ENCODE measurements around the gene ALX4. TPM values are rescaled to one million over a fixed set of nuclear protein-coding genes. Genes with fewer than 3 reads are reported as not detected.

Gene ALX4
- total RNA-seq, 3 donors from 2014 or later (not counting 1 experiment from before 2014, with no cell fraction given) = not detected

DNA sequence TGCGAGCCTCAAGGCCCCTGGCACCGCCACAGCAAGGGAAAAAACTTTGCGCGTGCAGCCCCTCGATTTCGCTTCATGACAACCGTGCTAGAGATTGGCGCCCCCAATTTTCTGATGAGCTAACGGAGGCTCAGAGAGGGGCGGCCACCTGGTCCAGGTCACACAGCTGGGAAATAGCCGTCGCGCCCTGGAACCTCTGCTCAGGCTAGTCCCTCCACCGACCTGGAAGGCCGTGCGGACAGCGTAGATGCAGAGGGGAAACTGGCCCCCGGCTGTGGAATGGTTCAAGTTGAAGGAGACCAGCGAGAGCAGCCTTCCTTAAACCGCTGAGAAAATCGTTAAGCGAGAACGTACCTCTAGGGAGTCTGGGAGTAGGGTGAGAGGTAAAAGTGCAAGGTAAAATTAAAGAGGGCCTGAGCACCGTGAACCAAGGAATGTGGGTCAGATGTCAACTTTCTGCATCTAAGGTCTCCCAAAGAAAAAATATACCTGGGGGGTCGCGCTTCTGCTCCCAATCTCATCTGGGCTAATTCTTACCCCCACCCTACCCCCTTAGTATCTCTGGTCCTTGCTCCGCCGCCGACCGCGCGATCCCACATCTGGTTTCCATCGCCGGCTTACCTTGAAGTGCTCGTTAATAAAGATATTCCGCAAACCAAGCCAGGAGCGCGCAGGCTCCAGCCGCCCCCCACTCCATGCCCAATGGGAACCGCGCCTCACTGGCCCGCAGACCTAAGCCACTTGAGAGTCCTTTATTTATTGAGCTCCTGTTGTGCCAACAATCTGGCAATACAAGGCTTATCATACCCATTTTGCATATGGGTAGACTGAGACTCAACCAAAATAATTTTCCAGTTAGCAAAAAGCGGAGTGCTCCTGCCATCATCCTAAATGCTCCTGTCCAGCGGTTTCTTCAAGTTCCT lies 1.7 kb upstream of the ALX4 start:
- intact Hi-C loops (cut with micrococcal nuclease) = no loop called here
- WGBS (ENCODE audit: insufficient coverage) = 15% methylated on average over 44 of the region's 44 CpGs
- DNase-seq (no peak), ATAC-seq (no peak)
- Mint-ChIP-seq H3K9me3 (no peaks in the 10 kb centered on the region), H3K27ac (no peak overlapping the region), H3K36me3 (no peaks in the 10 kb centered on the region), H3K4me3 (no peak overlapping the region), H3K27me3 (ENCODE audit: low read depth in 2 of 2) (peaks cover 67 to 71% of the 10 kb centered on the region in 2 donors), H3K4me1 (peaks cover 2 to 12% of the 10 kb centered on the region in 2 donors)
- Histone ChIP-seq H3K27me3 (ENCODE audit: control insufficient read depth, insufficient read depth, low read length) (peaks cover 47% of the 10 kb centered on the region), H3K4me3 (ENCODE audit: low read length) (no peak overlapping the region), H3K4me1 (ENCODE audit: control insufficient read depth, insufficient read depth, low read length) (peaks cover 12% of the 10 kb centered on the region), H3K36me3 (ENCODE audit: control insufficient read depth, insufficient read depth, low read length) (no peaks in the 10 kb centered on the region), H3K9me3 (ENCODE audit: control insufficient read depth, insufficient read depth, low read length) (no peaks in the 10 kb centered on the region), H3K27ac (ENCODE audit: low read length) (no peak overlapping the region)
- TF ChIP-seq, protein P1, sequence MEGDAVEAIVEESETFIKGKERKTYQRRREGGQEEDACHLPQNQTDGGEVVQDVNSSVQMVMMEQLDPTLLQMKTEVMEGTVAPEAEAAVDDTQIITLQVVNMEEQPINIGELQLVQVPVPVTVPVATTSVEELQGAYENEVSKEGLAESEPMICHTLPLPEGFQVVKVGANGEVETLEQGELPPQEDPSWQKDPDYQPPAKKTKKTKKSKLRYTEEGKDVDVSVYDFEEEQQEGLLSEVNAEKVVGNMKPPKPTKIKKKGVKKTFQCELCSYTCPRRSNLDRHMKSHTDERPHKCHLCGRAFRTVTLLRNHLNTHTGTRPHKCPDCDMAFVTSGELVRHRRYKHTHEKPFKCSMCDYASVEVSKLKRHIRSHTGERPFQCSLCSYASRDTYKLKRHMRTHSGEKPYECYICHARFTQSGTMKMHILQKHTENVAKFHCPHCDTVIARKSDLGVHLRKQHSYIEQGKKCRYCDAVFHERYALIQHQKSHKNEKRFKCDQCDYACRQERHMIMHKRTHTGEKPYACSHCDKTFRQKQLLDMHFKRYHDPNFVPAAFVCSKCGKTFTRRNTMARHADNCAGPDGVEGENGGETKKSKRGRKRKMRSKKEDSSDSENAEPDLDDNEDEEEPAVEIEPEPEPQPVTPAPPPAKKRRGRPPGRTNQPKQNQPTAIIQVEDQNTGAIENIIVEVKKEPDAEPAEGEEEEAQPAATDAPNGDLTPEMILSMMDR (IDR thresholded peaks at IDR 0.05) = no peak

DNA sequence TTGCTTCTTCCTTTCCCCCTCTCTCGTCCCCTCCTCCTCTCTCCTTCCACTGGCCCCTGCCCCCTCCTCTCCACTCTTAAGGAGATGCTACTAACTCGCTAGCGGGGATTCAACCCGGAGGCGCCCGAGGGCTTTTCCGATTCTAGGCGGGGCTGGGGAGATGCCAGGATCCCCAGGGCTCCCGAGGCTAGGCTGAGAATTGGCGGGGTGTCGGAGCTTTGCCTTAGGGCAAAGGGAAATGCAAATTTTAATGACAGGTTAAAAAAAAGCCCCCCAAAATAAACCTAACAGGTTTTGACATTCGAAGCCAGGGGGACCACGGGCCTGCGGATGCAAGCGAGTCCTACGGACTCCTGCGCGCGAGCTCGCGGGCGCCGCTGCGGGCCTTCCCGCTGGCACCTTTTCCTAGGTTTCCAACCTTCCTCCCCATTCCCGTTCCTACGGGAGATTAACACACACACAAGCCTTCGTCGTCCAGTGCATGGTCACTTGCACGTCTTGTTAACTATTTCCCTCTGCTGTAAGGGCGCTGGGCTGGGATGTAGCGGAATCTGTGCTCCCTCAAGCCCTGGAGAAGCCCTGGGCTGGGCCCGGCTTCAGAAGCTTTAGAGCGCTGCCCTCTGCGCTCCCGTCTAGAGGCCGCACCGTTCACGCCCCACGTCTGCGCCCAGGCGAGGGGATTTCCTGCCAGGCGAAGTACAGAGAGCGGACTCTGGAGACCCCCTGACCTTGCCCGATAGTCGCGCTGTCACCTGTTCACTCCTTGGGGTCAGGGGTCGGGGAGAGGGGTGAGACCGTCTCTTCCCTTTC lies 729 bp upstream of the ALX4 start:
- ATAC-seq (no peak), DNase-seq (no peak)
- Histone ChIP-seq H3K9me3 (ENCODE audit: control insufficient read depth, insufficient read depth, low read length) (no peaks in the 10 kb centered on the region), H3K27ac (ENCODE audit: low read length) (no peak overlapping the region), H3K4me3 (ENCODE audit: low read length) (no peak overlapping the region), H3K4me1 (ENCODE audit: control insufficient read depth, insufficient read depth, low read length) (peaks cover 12% of the 10 kb centered on the region), H3K27me3 (ENCODE audit: control insufficient read depth, insufficient read depth, low read length) (peaks cover 50% of the 10 kb centered on the region), H3K36me3 (ENCODE audit: control insufficient read depth, insufficient read depth, low read length) (no peaks in the 10 kb centered on the region)
- Mint-ChIP-seq H3K36me3 (no peaks in the 10 kb centered on the region), H3K4me3 (no peak overlapping the region), H3K27me3 (ENCODE audit: low read depth in 2 of 2) (peaks cover 75 to 78% of the 10 kb centered on the region in 2 donors), H3K9me3 (no peaks in the 10 kb centered on the region), H3K4me1 (peaks cover 9 to 20% of the 10 kb centered on the region in 2 donors), H3K27ac (no peak overlapping the region)
- intact Hi-C loops (cut with micrococcal nuclease) = no loop called here
- 8% methylated on average over 49 of the region's 49 CpGs for WGBS (ENCODE audit: insufficient coverage)
- TF ChIP-seq, protein P1 (IDR thresholded peaks at IDR 0.05) = no peak

DNA sequence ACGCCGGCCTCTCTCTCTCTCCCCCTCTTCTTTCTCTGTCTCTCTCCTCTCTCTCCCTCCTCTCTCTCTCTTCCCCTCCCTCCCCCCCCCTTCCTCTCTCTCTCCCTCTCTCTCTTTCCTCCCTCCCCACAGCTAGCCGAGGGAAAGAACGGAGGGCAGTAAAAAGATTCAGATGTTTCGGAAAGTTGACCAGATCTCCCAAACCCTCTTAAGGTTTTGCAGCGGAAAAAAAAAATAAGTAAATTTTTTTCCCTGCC lies 195 bp upstream of the ALX4 start:
- Histone ChIP-seq H3K4me3 (ENCODE audit: low read length) (no peak overlapping the region), H3K4me1 (ENCODE audit: control insufficient read depth, insufficient read depth, low read length) (peaks cover 18% of the 10 kb centered on the region), H3K27me3 (ENCODE audit: control insufficient read depth, insufficient read depth, low read length) (peaks cover 50% of the 10 kb centered on the region), H3K27ac (ENCODE audit: low read length) (no peak overlapping the region), H3K36me3 (ENCODE audit: control insufficient read depth, insufficient read depth, low read length) (no peaks in the 10 kb centered on the region), H3K9me3 (ENCODE audit: control insufficient read depth, insufficient read depth, low read length) (no peaks in the 10 kb centered on the region)
- Mint-ChIP-seq H3K27me3 (ENCODE audit: low read depth in 2 of 2) (peaks cover 75 to 78% of the 10 kb centered on the region in 2 donors), H3K36me3 (no peaks in the 10 kb centered on the region), H3K27ac (no peak overlapping the region), H3K4me3 (no peak overlapping the region), H3K4me1 (peaks cover 14 to 20% of the 10 kb centered on the region in 2 donors), H3K9me3 (no peaks in the 10 kb centered on the region)
- TF ChIP-seq, protein P1 (IDR thresholded peaks at IDR 0.05) = no peak
- intact Hi-C loops (cut with micrococcal nuclease) = no loop called here
- no peak for ATAC-seq
- no peak for DNase-seq
- WGBS (ENCODE audit: insufficient coverage) = 9% methylated on average over 6 of the region's 6 CpGs
